SH-SY5Y (cell line): ENCODE data around the gene CTDP1.

Experiments
- GATA2 ChIP-seq: IDR thresholded peaks from 2 replicates; pipeline ENCODE4 v1.6.1; 2011; ENCODE audit warnings: mild to moderate bottlenecking, low read depth, low read length
- GATA3 ChIP-seq: IDR thresholded peaks from 2 replicates; pipeline ENCODE4 v1.6.1; 2011; ENCODE audit warnings: low read depth, mild to moderate bottlenecking, low read length, moderate library complexity

Gene CTDP1

DNA sequence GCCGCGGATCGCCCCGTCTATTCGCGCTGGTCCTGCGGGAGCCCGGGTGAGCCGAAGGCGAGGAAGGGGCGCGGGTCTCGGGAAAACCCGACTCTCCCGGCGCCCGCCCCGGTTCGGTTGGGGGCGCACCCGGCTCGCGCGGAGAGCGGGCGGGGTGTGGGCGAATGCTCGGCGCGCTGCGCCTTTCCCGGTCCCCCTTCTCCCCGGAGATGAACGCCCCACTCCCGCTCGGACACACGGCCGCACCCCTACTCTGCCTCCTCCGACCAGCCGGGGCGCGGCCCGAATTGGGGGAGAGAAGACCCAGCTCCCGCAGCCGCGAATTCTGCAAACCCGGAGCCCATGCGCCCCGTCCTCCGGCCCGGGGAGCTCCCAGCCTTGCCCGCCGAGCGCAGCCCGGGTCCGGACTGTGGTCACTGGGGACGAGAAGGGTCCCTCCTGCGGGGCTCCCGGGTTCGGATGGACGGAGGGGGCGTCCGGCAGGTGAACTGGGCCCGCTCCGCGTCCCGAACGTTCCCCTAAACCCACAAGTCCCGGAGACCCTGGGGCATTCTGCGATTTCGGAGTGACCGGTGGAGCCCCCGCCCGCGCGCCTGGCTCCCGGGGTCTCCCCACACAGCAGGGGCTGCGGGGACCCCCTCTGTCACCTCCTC, 118.9 kb downstream of the CTDP1 start:
- TF ChIP-seq GATA2, result no peak

DNA sequence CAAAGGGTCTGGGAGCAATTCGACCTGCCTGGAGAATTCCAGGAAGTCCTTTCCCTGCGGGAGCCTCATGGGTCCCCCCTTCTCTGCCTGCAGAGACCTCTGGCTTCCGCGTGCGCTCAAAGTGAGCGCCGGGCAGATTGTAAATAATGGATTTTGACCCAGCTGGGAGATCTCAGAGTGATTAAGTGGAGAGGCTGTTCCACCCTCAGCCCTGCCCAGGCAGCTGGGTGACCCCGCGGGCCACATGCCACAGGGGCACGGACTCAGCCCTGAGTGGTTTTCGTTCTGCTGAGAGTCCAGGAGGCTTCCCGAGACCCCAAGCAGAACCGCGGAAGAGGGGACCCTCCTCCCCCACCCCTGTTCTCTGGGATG, 119.4 kb downstream of the CTDP1 start:
- no peak for TF ChIP-seq GATA3
- TF ChIP-seq GATA2, result no peak

DNA sequence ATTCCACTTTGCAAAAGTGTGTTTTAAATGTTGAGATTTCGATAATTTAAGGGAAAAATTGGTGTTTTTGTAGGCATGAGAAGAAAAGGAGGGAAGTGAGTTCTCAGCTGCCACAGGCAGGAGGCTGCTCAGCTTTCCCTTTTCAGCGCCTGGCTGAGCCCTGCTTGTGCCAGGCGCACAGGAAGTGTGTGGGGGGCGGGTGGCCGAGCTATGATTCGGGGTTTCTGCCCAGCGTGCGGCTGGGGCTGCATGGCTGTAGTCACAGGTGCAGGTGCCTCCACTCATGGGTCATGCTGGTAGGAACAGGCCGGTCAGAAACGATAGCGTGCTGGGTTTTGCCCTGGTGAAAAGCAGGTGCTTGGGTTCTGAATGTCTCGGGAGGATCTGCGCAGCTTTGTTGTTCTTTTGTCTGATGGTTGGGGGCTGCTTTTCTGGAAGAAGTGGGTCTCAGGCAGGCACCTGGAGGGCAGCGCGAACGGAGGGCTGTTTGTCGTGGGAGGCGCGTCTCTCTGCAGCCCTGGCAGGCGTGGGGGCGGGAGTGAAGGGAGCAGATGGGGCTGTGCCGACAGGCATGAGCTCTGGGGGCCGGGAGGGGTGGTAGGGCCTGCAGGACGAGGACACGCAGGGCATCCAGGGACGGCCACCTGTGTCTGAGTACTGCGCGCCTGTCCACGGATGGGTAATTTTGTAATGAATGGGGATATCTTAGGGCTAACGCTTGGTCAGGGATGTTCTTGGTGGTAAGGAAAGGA, 120.2 kb downstream of the CTDP1 start:
- TF ChIP-seq GATA3 (no peak), GATA2 (no peak)

DNA sequence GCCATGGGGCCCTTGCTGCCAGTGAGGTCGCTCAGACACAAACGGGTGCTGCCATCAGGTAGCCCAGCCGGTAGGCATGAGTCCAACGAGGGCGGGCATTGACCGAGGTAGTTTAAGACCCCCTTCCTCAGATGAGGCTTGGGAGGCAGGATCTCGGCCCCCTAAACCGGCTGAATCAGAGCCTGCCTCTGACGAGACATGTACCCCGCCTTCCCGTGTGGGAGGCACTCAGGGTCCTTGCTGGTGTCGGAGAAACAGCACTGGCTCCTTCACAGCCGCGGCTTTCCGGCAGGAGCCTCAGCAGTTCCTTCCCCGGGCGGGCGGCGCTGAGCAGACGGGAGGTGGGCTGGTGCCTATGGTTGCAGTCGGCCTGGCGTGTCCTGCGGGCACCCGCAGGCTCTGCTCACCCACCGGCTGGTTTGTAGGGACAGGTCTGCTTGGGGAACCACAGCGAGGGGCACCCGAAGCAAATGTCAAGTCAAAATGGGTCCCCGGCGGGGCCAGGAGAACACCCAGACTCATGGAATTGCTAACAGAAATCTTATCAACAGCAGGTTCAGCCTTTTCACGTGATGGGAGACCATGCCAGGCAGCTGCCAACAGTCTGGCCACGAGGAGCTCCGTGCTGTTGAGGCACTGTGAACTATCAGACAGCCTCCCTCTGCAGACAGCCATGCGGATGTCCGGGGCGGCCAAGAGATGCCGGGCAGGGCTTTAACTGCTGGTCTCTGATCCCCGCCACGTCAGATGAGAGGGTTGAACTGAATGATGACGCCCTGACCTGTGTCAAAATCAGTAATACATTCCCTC, 121.0 kb downstream of the CTDP1 start:
- no peak for TF ChIP-seq GATA2
- TF ChIP-seq GATA3, result no peak

DNA sequence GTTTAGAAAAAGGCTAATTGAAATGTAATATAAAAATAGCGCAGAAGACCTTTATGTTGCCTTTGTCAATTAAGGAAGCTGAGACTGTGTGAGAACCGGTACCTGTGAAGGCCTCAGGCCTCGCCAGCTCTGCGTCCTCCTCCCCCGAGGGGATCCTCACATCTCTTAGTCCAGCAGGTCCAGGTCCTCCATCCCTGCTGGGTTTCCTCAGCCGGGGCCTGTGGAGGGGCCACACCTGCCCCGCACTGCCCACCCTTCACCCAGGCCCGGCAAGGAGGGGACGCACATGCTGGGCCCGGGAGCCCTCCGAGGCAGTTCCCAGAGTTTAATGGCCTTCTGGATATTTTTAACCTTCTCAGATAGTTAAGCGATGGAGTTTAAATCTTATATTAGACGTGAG, 121.6 kb downstream of the CTDP1 start:
- TF ChIP-seq GATA3 (no peak), GATA2 (no peak)

DNA sequence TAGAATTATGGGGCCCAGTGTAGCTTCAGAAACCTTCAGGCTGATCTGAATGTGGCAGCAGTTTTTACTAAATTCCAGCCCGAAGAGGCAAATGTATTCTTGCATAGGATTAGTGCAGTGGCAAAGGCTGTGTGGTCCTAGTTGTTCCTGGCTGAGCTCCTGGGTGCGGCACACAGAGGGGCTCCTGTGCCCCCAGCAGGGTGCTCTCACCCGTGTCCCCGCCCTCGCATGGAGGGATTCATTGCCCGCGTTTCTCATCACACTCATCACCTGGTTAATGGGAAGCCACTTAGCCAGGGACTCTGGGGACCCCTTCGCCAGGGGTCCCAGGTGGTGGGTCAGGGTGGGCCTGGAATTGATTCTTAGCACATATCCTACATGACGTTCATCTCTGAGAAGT, 122.0 kb downstream of the CTDP1 start:
- TF ChIP-seq GATA3 (no peak), GATA2 (no peak)

DNA sequence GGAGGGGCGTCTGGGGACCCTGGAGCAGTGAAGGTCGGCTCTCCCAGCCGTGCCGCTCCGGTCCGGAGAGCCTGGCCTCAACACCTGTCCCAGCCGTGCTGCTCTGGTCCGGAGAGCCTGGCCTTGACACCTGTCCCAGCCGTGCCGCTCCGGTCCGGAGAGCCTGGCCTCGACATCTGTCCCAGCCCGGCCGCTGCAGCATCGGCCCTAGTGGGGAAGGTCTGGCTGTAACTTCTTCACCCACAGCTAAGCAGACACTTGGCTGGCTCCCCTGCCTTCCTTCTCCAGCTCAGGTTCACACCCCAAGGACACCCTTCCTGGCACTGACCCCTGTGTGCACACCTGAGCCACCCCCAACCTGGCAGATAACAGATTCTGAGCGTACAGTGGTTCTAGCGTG, 122.7 kb downstream of the CTDP1 start:
- no peak for TF ChIP-seq GATA2
- TF ChIP-seq GATA3, result no peak

DNA sequence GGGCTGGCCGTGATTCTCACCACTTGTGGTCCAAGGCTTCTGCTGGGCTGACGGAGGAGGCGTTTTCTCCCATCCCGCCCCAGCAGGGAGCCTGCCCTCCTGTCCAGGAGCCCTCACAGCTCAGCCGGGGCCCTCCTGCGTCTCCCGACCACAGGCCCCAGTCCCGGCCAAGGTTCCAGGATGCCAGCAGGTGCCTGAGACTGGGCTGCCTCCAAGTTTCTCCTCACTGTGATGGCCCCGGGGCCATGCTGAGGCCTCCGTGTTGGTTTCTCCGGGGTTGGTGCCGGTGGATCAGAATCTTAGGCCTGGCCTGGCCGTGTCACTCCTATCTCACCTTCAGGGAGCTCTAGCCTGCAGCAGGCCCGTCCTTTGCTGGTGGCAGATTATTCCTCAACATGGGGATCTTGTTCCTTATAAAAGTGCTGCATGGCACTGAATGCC, 124.0 kb downstream of the CTDP1 start:
- TF ChIP-seq GATA3, result no peak
- TF ChIP-seq GATA2, result no peak
